Renal cortical epithelial cell (primary cell): ENCODE results near the gene ALDH1A2. TPM values are rescaled to one million over a fixed set of nuclear protein-coding genes. Genes with fewer than 3 reads are reported as not detected.

Experiments used
- total RNA-seq: library from RNA; depleted of rRNA; stranded (reverse); fragments of >200 nt; gene quantifications from 2 replicates; pipeline ENCODE4 v1.2.3, GENCODE V29; 2014

Gene ALDH1A2
- total RNA-seq, 1 donor from 2014 or later: 26.8 TPM

Other genes starting within 250 kb of the ALDH1A2 start
- gene AQP9, start 72.7 kb upstream of the ALDH1A2 start, total RNA-seq: 0.35 and 0.40 TPM in 2 replicates